Activated CD4-positive, alpha-beta T cell treated with anti-CD3 and anti-CD28 coated beads for 36 hours (primary cell): Measurements from ENCODE around the gene SIGLEC11. TPM values are rescaled to one million over a fixed set of nuclear protein-coding genes. Genes with fewer than 3 reads are reported as not detected.

Experiments
- ATAC-seq: fragments of 200-7000 bp; cut with Tn5 transposase; one replicate; pipeline ENCODE4 v1.10.0; 2021; ENCODE audit warnings: mild to moderate bottlenecking, moderate library complexity
- CTCF ChIA-PET: fragments of 350-600 bp; sonication (Branson Sonifier 250); formaldehyde crosslinking; loops from one replicate; lab custom pipeline; 2021; ENCODE audit warnings: antibody characterized with exemption; lab: Charles Lee
- POLR2A ChIA-PET: fragments of 350-600 bp; sonication (Branson Sonifier 250); formaldehyde crosslinking; loops from one replicate; lab custom pipeline; 2021; ENCODE audit warnings: antibody characterized with exemption, inconsistent platforms; lab: Charles Lee
- DNase-seq: peaks from one replicate; pipeline ENCODE4 v3.0.0-alpha.2; 2020
- H3K27ac Mint-ChIP-seq: one replicate; pipeline ENCODE4 v1.8.0; 2021; ENCODE audit warnings: mixed read lengths
- H3K27me3 Mint-ChIP-seq: one replicate; pipeline ENCODE4 v1.8.0; 2021; ENCODE audit warnings: mixed read lengths
- H3K36me3 Mint-ChIP-seq: one replicate; pipeline ENCODE4 v1.8.0; 2021; ENCODE audit warnings: low read depth, mixed read lengths
- H3K4me1 Mint-ChIP-seq: one replicate; pipeline ENCODE4 v1.8.0; 2021; ENCODE audit warnings: mixed read lengths
- H3K4me3 Mint-ChIP-seq: one replicate; pipeline ENCODE4 v1.8.0; 2021; ENCODE audit warnings: mild to moderate bottlenecking, moderate library complexity, mixed read lengths
- H3K9me3 Mint-ChIP-seq: one replicate; pipeline ENCODE4 v1.8.0; 2021; ENCODE audit warnings: low read depth, mixed read lengths
- intact Hi-C, 2 experiments: fragments of 100-400 bp; cut with DNase I in 1 of 2; cut with micrococcal nuclease in 1 of 2; formaldehyde crosslinking; loops; one replicate each; pipeline versions ENCODE4 v1.14.2 to v1.15.1; 2022 to 2024; cut with DNase I, micrococcal nuclease
- total RNA-seq, 2 experiments: library from RNA; stranded (reverse); gene quantifications; one replicate each; pipeline ENCODE4 v1.2.3, GENCODE V29; 2021

SIGLEC11 gene
- total RNA-seq, 2 experiments from 2014 or later: not detected

DNA sequence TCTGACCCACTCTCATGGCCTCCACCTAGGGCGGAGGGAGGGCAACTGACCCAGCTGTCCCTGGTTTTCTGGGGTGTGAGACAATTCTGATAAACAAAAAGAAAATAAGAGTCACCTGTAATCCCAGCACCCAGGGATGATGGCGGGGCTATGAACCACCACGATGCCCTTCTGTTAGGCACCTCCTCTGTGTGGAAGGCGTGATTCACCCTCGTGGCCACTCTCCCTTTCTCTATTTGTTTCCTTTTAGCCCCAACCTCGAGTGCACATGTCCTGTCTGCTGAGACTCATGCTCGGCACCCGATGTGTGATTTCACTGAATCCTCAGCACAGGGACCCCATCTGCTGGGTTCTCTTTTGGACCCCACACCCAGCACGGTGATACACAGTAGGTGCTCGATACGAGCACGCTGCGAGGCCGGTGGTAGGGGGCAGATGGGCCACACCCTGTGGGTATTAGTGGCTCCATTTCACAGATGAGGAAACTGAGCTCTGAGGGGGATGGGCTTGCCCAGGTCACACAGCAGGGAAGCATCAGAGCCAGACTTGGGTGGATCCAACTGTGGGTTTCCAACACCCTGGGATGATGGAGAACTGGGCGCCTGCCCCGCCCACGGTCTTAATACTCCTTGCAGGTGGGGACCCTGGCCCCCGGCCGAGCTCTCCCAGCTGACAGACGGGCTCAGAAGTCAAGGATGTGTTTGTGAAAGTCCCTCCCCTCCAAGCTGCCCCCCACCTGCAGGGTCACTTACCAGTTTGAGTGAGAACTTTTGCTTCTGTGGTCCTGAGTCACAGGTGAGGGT, 39.3 kb upstream of the SIGLEC11 start:
- Mint-ChIP-seq H3K36me3 (peaks cover 43% of the 10 kb centered on the region), H3K27me3 (no peaks in the 10 kb centered on the region), H3K4me3 (no peak overlapping the region), H3K4me1 (peaks cover 21% of the 10 kb centered on the region), H3K27ac (no peak overlapping the region), H3K9me3 (no peaks in the 10 kb centered on the region)
- intact Hi-C loops: no loop called here
- ChIA-PET POLR2A (interaction anchor here (0.7 kb wide), 1 partner anchor 65 kb away, joined by 4 read pairs; no protein-coding TSS in a partner anchor), CTCF (interaction anchor here (0.5 kb wide), 1 partner anchor 283 kb away, joined by 3 read pairs; no protein-coding TSS in a partner anchor)
- DNase-seq (peak; percentile 42), ATAC-seq (peak; percentile 40)

DNA sequence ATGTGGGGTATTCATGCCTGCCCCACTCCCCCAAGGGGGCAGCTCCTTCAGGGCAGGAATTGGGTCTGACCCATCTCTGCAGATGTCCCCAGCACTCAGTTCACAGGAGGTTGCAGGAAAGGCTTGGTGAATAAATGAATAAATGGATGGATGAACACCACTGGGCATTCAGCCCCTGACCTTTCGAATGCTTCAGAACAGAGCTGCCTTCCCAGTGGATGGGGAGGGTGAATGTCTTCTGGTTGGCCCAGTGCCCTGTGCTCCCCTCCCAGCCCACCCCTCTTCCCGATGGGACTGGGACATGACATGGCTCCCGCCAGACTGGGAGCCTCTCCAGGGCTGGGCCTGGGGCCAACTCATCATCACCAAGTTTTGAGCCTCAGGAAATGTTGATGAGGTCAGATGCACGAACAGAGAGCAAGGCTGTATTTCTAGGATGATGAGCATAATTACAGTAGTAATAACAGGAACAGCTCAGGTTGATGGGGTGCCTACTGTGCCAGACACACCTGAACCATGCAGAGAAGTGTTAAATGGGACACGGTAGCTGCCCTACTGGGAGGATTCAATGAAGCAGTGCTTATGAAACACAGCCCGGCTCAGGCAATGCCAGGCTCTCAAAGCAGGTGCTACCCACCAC, 38.5 kb upstream of the SIGLEC11 start:
- DNase-seq: no peak
- H3K27me3 Mint-ChIP-seq: no peaks in the 10 kb centered on the region
- peaks cover 43% of the 10 kb centered on the region for H3K36me3 Mint-ChIP-seq

GRCh38 chr19:49997709-49998108, 36.7 kb upstream of the SIGLEC11 start:
- Mint-ChIP-seq H3K4me1 (peaks cover 5% of the 10 kb centered on the region), H3K4me3 (no peak overlapping the region), H3K27me3 (no peaks in the 10 kb centered on the region), H3K27ac (no peak overlapping the region), H3K9me3 (no peaks in the 10 kb centered on the region), H3K36me3 (peaks cover 37% of the 10 kb centered on the region)
- DNase-seq: peak; percentile 42
- intact Hi-C loops: no loop called here
- ChIA-PET CTCF (no interaction called here), POLR2A (no interaction called here)
- peak; percentile 90 for ATAC-seq

More for the DNA sequence above, 38.5 kb upstream of the SIGLEC11 start:
- CTCF ChIA-PET: no interaction called here
- H3K4me1 Mint-ChIP-seq: peaks cover 14% of the 10 kb centered on the region
- intact Hi-C loops: no loop called here
- H3K27ac Mint-ChIP-seq: no peak overlapping the region
- no peaks in the 10 kb centered on the region for H3K9me3 Mint-ChIP-seq
- POLR2A ChIA-PET: interaction anchor here (0.6 kb wide), 1 partner anchor 47 kb away, joined by 4 read pairs; no protein-coding TSS in a partner anchor
- ATAC-seq: no peak
- no peak overlapping the region for H3K4me3 Mint-ChIP-seq

GRCh38 chr19:49988433-49988832, 27.5 kb upstream of the SIGLEC11 start:
- Mint-ChIP-seq H3K4me3 (no peak overlapping the region), H3K27me3 (no peaks in the 10 kb centered on the region), H3K36me3 (peaks cover 16% of the 10 kb centered on the region), H3K9me3 (no peaks in the 10 kb centered on the region), H3K27ac (no peak overlapping the region), H3K4me1 (peaks cover 17% of the 10 kb centered on the region)
- POLR2A ChIA-PET: interaction anchor here (0.6 kb wide), 1 partner anchor 54 kb away, joined by 3 read pairs; no protein-coding TSS in a partner anchor
- CTCF ChIA-PET: no interaction called here
- intact Hi-C loops: loop anchor here in 1 of 2 experiments (5.0 kb wide), 2 partner anchors 111 to 339 kb away; partner anchors contain the start of genes AKT1S1, KCNC3 and TBC1D17
- ATAC-seq (peak; percentile 72), DNase-seq (peak; percentile 47)

- peaks cover 16% of the 10 kb centered on the region for H3K36me3 Mint-ChIP-seq
- H3K4me1 Mint-ChIP-seq: peaks cover 17% of the 10 kb centered on the region
- no peaks in the 10 kb centered on the region for H3K27me3 Mint-ChIP-seq
- no peak overlapping the region for H3K4me3 Mint-ChIP-seq
- DNase-seq (no peak), ATAC-seq (no peak)
- ChIA-PET CTCF (interaction anchor here (1.0 kb wide), 1 partner anchor 9 kb away, joined by 3 read pairs; no protein-coding TSS in a partner anchor), POLR2A (interaction anchor here (0.6 to 0.8 kb wide), 2 partner anchors 58 to 296 kb away, joined by 3 to 4 read pairs; no protein-coding TSS in a partner anchor)
- intact Hi-C loops: loop anchor here in 1 of 2 experiments (5.0 kb wide), 2 partner anchors 111 to 339 kb away; partner anchors contain the start of genes AKT1S1, KCNC3 and TBC1D17
- no peak overlapping the region for H3K27ac Mint-ChIP-seq
- H3K9me3 Mint-ChIP-seq: no peaks in the 10 kb centered on the region
Observed at GRCh38 chr19:49988007-49988406, 27.0 kb upstream of the SIGLEC11 start.

GRCh38 chr19:49987159-49987698, 26.3 kb upstream of the SIGLEC11 start:
- Mint-ChIP-seq H3K27ac (no peak overlapping the region), H3K4me1 (peaks cover 17% of the 10 kb centered on the region), H3K36me3 (peaks cover 16% of the 10 kb centered on the region), H3K27me3 (no peaks in the 10 kb centered on the region), H3K4me3 (no peak overlapping the region), H3K9me3 (no peaks in the 10 kb centered on the region)
- ChIA-PET CTCF (interaction anchor here (0.6 to 1.0 kb wide), 2 partner anchors 10 to 338 kb away, joined by 3 to 6 read pairs; no protein-coding TSS in a partner anchor), POLR2A (interaction anchor here (0.6 to 0.8 kb wide), 2 partner anchors 57 to 296 kb away, joined by 3 to 4 read pairs; no protein-coding TSS in a partner anchor)
- peak; percentile 91 for DNase-seq
- intact Hi-C loops: loop anchor here in 1 of 2 experiments (1.0 to 5.0 kb wide), 4 partner anchors 38 to 340 kb away; partner anchors contain the start of genes AKT1S1, ATF5, KCNC3 and NUP62
- peak; percentile 48 for ATAC-seq

DNA sequence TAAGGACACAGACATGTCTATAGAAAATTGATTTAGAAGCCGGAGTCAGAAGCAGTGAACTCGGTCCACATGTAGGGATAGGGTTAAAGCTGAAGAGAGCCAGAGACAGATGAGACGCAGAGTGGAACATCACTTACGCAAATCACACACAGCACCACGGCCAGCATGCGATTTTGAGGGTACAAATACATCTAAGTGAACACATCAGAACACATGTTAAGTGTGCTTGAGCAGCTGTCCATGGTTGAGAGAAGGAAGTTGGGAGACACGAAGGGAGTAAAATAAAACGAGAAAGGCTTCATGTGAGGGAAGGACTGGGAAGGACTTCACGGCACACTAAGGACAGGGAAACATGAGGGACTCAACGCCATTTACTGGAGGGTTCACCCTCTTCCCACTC, 25.4 kb upstream of the SIGLEC11 start:
- Mint-ChIP-seq H3K4me1 (peaks cover 17% of the 10 kb centered on the region), H3K27me3 (no peaks in the 10 kb centered on the region), H3K9me3 (no peaks in the 10 kb centered on the region), H3K4me3 (no peak overlapping the region), H3K27ac (no peak overlapping the region), H3K36me3 (peaks cover 22% of the 10 kb centered on the region)
- DNase-seq (no peak), ATAC-seq (no peak)
- intact Hi-C loops: loop anchor here in 1 of 2 experiments (2.0 to 5.0 kb wide), 3 partner anchors 58 to 341 kb away; partner anchors contain the start of genes AKT1S1, ATF5, KCNC3 and NUP62
- CTCF ChIA-PET: interaction anchor here (0.6 kb wide), 1 partner anchor 54 kb away, joined by 4 read pairs; no protein-coding TSS in a partner anchor
- POLR2A ChIA-PET: interaction anchor here (0.5 to 0.6 kb wide), 2 partner anchors 46 to 1447 kb away, joined by 3 to 4 read pairs; no protein-coding TSS in a partner anchor

DNA sequence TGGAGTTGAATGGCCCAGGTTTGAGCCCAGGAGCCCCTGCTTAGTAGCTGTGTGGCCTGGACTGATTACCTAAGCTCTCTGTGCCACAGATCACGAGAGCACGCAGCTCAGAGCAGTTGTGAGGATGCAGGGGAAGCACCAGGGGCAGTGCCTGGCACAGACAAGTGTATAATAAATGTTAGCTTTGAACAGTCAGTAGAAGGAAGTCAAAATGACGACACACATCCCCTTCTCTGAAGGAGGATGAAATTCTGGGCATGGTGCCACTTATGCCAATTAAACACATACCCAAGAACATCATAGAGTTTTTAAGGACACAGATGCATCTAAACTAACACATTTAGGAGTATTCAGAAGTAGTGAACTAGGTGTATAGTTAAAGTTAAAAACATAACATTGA, 24.9 kb upstream of the SIGLEC11 start:
- H3K4me3 Mint-ChIP-seq: no peak overlapping the region
- CTCF ChIA-PET: interaction anchor here (0.6 to 3.0 kb wide), 2 partner anchors 48 to 53 kb away, joined by 4 to 16 read pairs; no protein-coding TSS in a partner anchor

GRCh38 chr19:49984491-49984890, 23.5 kb upstream of the SIGLEC11 start:
- Mint-ChIP-seq H3K27ac (no peak overlapping the region), H3K36me3 (peaks cover 28% of the 10 kb centered on the region), H3K9me3 (no peaks in the 10 kb centered on the region), H3K4me3 (no peak overlapping the region), H3K27me3 (no peaks in the 10 kb centered on the region), H3K4me1 (peaks cover 17% of the 10 kb centered on the region)
- DNase-seq (no peak), ATAC-seq (no peak)
- intact Hi-C loops: loop anchor here (1.0 to 5.0 kb wide), 2 partner anchors 12 to 177 kb away; no protein-coding TSS in a partner anchor
- POLR2A ChIA-PET: no interaction called here
- CTCF ChIA-PET: interaction anchor here (0.9 to 3.0 kb wide), 6 partner anchors 8 to 64 kb away, joined by 3 to 16 read pairs (median 6); partner anchors contain the start of genes ATF5 and NUP62

More for the DNA sequence above, 24.9 kb upstream of the SIGLEC11 start:
- peaks cover 17% of the 10 kb centered on the region for H3K4me1 Mint-ChIP-seq
- no peaks in the 10 kb centered on the region for H3K9me3 Mint-ChIP-seq
- intact Hi-C loops: loop anchor here in 1 of 2 experiments (2.0 to 5.0 kb wide), 3 partner anchors 57 to 341 kb away; partner anchors contain the start of genes AKT1S1, ATF5, KCNC3 and NUP62
- POLR2A ChIA-PET: interaction anchor here (0.5 kb wide), 1 partner anchor 46 kb away, joined by 3 read pairs; no protein-coding TSS in a partner anchor
- DNase-seq (no peak), ATAC-seq (no peak)
- H3K27ac Mint-ChIP-seq: no peak overlapping the region
- H3K27me3 Mint-ChIP-seq: no peaks in the 10 kb centered on the region
- H3K36me3 Mint-ChIP-seq: peaks cover 24% of the 10 kb centered on the region

DNA sequence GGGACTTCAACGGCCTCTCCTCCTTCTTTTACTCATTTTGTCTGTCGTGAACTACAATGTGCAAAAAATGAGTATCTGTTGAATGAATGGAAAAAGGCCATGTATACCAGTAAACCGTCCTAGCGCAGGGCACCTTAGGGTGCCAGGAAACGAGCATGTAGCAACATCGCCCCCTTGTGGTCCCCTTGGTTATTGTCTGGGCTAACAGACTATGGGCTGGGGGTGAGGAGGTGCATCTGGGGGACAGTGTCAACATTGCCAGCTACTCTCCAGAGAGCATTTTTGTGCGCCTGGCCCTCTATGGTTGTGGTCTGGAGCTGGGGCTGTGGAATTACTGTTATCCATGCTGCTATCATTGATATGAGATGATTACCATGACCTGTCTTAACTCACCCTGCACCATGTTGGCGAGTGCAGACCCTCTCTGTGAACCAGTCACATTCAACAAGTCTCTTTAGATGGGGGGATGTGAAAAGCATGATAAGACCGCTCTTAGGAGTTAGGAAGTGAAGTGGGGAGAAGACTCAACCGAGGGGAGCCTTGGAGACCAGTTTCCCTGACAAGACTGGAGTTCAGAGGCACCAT, 22.8 kb upstream of the SIGLEC11 start:
- intact Hi-C loops: loop anchor here (1.0 to 5.0 kb wide), 4 partner anchors 11 to 266 kb away; no protein-coding TSS in a partner anchor
- no peaks in the 10 kb centered on the region for H3K27me3 Mint-ChIP-seq
- POLR2A ChIA-PET: no interaction called here

More for the DNA sequence above, 22.8 kb upstream of the SIGLEC11 start:
- Mint-ChIP-seq H3K4me3 (no peak overlapping the region), H3K36me3 (peaks cover 28% of the 10 kb centered on the region), H3K9me3 (no peaks in the 10 kb centered on the region), H3K4me1 (peaks cover 13% of the 10 kb centered on the region), H3K27ac (no peak overlapping the region)
- DNase-seq (peak; percentile 90), ATAC-seq (peak; percentile 82)
- CTCF ChIA-PET: interaction anchor here (0.7 to 3.0 kb wide), 6 partner anchors 9 to 175 kb away, joined by 3 to 16 read pairs (median 6); partner anchors contain the start of genes ATF5 and NUP62
